GM13976 (cell line): Measurements from ENCODE around the gene DROSHA.

Experiments used
- DNase-seq: peaks from one replicate; pipeline ENCODE4 v3.0.0; 2012; ENCODE audit warnings: low spot score
- CTCF ChIP-seq: IDR thresholded peaks from 2 replicates; pipeline ENCODE4 v1.5.1; 2012; ENCODE audit warnings: borderline replicate concordance, mild to moderate bottlenecking; ENCODE audit not compliant: insufficient read depth; ENCODE audit errors: extremely low read depth, missing control alignments, control extremely low read depth
- in situ Hi-C: fragments of 300-500 bp; cut with MboI; formaldehyde crosslinking; loops from one replicate; pipeline ENCODE4 v1.12.0; 2022; ENCODE audit warnings: low sequenced_read_pairs, mixed read lengths, inconsistent platforms; ENCODE audit not compliant: unreplicated experiment

DROSHA gene

GRCh38 chr5:31393126-31393525 is 138.8 kb downstream of the DROSHA start:
- in situ Hi-C loops = no loop called here
- TF ChIP-seq CTCF = no peak
- no peak for DNase-seq

- in situ Hi-C loops = no loop called here
- TF ChIP-seq CTCF = no peak
- no peak for DNase-seq
These were observed 139.8 kb downstream of the DROSHA start for GRCh38 chr5:31392061-31392460.

- no peak for DNase-seq
- in situ Hi-C loops = no loop called here
- no peak for TF ChIP-seq CTCF
These were observed 141.6 kb downstream of the DROSHA start for GRCh38 chr5:31390256-31390655.

- in situ Hi-C loops = no loop called here
- no peak for DNase-seq
- no peak for TF ChIP-seq CTCF
These were observed 145.9 kb downstream of the DROSHA start for GRCh38 chr5:31385774-31386537.

- no peak for DNase-seq
- in situ Hi-C loops = no loop called here
- no peak for TF ChIP-seq CTCF
These were observed 148.2 kb downstream of the DROSHA start for GRCh38 chr5:31383734-31384133.

- in situ Hi-C loops = no loop called here
These were observed 149.6 kb downstream of the DROSHA start for GRCh38 chr5:31382051-31382878.

More at GRCh38 chr5:31382051-31382878, 149.6 kb downstream of the DROSHA start:
- TF ChIP-seq CTCF = no peak
- peak; percentile 32 for DNase-seq
